Activated CD8-positive, alpha-beta T cell treated with anti-CD3 and anti-CD28 coated beads, Interleukin-2, amount 10 ng/mL, durations not matched to agents 7 days and 5 days (primary cell): ENCODE results near the gene RHPN2. TPM values are rescaled to one million over a fixed set of nuclear protein-coding genes. Genes with fewer than 3 reads are reported as not detected.
"Not testable (repeated sequence)": the region's sequence is repeated elsewhere in the genome, so short reads cannot be mapped to it uniquely, and the experiment has no call there.

Experiments used
- ATAC-seq: fragments of 150-1000 bp; cut with Tn5 transposase; one replicate; pipeline ENCODE4 v1.10.0; 2021; ENCODE audit warnings: moderate library complexity
- CTCF ChIA-PET: fragments of 350-600 bp; sonication (Branson Sonifier 250); formaldehyde crosslinking; loops from one replicate; lab custom pipeline; 2021; ENCODE audit warnings: antibody characterized with exemption; lab: Charles Lee
- POLR2A ChIA-PET: fragments of 350-600 bp; sonication (Branson Sonifier 250); formaldehyde crosslinking; loops from one replicate; lab custom pipeline; 2021; ENCODE audit warnings: antibody characterized with exemption; lab: Charles Lee
- DNase-seq: peaks from one replicate; pipeline ENCODE4 v3.0.0-alpha.2; 2020
- H3K27ac Mint-ChIP-seq: one replicate; pipeline ENCODE4 v1.8.0; 2021; ENCODE audit warnings: mild to moderate bottlenecking, mixed read lengths
- H3K27me3 Mint-ChIP-seq: one replicate; pipeline ENCODE4 v1.8.0; 2021; ENCODE audit warnings: low read depth, mixed read lengths
- H3K36me3 Mint-ChIP-seq: one replicate; pipeline ENCODE4 v1.8.0; 2021; ENCODE audit warnings: low read depth, mixed read lengths
- H3K4me1 Mint-ChIP-seq: one replicate; pipeline ENCODE4 v1.8.0; 2021; ENCODE audit warnings: low read depth, mixed read lengths
- H3K4me3 Mint-ChIP-seq: one replicate; pipeline ENCODE4 v1.8.0; 2021; ENCODE audit warnings: mild to moderate bottlenecking, mixed read lengths
- H3K9me3 Mint-ChIP-seq: one replicate; pipeline ENCODE4 v1.8.0; 2022; ENCODE audit warnings: mixed read lengths; ENCODE audit not compliant: insufficient read depth
- total RNA-seq, 2 experiments: library from RNA; stranded (reverse); gene quantifications; one replicate each; pipeline ENCODE4 v1.2.3, GENCODE V29; 2021

The RHPN2 gene
- total RNA-seq, 2 experiments from 2014 or later: 2.5 to 3.0 TPM

GRCh38 chr19:32995966-32996365 lies 68.7 kb downstream of the RHPN2 start:
- not testable (repeated sequence) for H3K36me3 Mint-ChIP-seq

DNA sequence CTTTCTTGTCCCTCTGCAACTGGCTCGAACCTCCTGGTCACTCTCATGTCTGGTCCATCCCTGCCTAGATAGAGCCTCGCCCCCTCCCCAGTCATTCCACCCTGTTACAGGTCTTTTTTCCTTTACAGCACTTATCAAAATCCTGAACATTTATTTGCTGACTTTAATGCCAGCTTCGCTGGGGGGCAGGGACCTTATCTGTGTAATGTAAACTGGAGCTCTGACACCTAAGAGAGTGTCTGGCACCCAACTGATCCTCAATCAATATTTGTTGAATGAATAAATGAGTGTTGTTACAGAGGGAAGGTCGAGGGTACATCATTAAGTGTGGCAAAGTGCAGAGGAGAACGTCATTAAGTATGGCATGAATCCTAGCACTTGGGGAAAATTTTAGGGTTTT lies 76.0 kb downstream of the RHPN2 start:
- POLR2A ChIA-PET: no interaction called here
- H3K27ac Mint-ChIP-seq: no peak overlapping the region
- H3K36me3 Mint-ChIP-seq: no peaks in the 10 kb centered on the region
- CTCF ChIA-PET: no interaction called here
- H3K9me3 Mint-ChIP-seq: no peaks in the 10 kb centered on the region
- H3K4me1 Mint-ChIP-seq: peaks cover 7% of the 10 kb centered on the region
- H3K4me3 Mint-ChIP-seq: no peak overlapping the region
- no peak for ATAC-seq
- no peaks in the 10 kb centered on the region for H3K27me3 Mint-ChIP-seq
- DNase-seq: no peak

More at GRCh38 chr19:32995966-32996365, 68.7 kb downstream of the RHPN2 start:
- POLR2A ChIA-PET, H3K9me3 Mint-ChIP-seq, H3K27me3 Mint-ChIP-seq, CTCF ChIA-PET, H3K27ac Mint-ChIP-seq, DNase-seq, ATAC-seq, H3K4me3 Mint-ChIP-seq: not testable (repeated sequence)
- H3K4me1 Mint-ChIP-seq: peaks cover 33% of the 10 kb centered on the region

DNA sequence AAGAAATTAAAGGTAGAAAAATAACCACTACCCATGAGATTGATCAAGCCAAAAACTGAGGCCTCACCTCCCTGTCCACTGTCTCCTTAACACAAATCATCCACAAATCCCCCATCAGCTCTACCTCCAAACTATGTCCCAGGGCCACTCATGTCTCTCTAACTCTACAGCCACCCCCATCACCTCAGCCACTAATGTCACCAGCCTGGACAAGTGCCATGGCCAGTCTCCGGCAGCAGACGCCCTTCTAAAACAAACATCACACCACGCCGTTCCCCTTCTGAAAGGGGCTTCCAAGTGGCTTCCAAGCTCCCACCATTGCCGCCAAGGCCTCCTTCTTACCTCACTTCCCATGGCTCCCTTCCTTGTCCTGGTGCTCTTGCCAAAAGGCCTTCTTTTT lies 76.4 kb downstream of the RHPN2 start:
- H3K4me3 Mint-ChIP-seq, H3K27ac Mint-ChIP-seq, H3K36me3 Mint-ChIP-seq, ATAC-seq, H3K9me3 Mint-ChIP-seq, POLR2A ChIA-PET, DNase-seq, CTCF ChIA-PET, H3K27me3 Mint-ChIP-seq, H3K4me1 Mint-ChIP-seq: not testable (repeated sequence)

DNA sequence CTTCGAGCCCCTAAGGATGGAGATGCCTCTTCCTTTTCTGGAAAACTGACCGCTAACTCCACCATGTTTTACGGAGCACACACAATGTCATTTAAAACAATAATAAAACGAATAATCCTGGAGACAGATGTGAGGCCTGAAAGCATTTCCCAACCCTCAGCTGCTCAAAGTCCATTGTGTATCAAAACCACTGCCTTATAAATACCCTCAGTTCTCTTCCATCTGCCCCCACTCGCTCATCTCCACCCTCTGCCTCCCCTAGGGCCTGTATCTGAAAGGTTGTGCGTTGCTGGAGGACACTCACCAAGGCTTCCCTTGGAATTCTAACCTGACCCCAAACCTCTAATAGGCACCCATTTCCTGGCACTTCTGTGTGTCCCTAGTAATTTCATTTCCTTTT lies 82.2 kb downstream of the RHPN2 start:
- CTCF ChIA-PET, DNase-seq, H3K9me3 Mint-ChIP-seq, H3K36me3 Mint-ChIP-seq, ATAC-seq, H3K27ac Mint-ChIP-seq, H3K27me3 Mint-ChIP-seq, POLR2A ChIA-PET, H3K4me1 Mint-ChIP-seq, H3K4me3 Mint-ChIP-seq: not testable (repeated sequence)

GRCh38 chr19:32979807-32980206 lies 84.9 kb downstream of the RHPN2 start:
- H3K27ac Mint-ChIP-seq, H3K27me3 Mint-ChIP-seq, ATAC-seq, DNase-seq, CTCF ChIA-PET, H3K9me3 Mint-ChIP-seq, H3K4me3 Mint-ChIP-seq, POLR2A ChIA-PET, H3K4me1 Mint-ChIP-seq: not testable (repeated sequence)
- peaks cover 16% of the 10 kb centered on the region for H3K36me3 Mint-ChIP-seq

- H3K4me1 Mint-ChIP-seq, H3K9me3 Mint-ChIP-seq, DNase-seq, H3K27ac Mint-ChIP-seq, POLR2A ChIA-PET, H3K4me3 Mint-ChIP-seq, H3K27me3 Mint-ChIP-seq, ATAC-seq: not testable (repeated sequence)
- CTCF ChIA-PET: interaction anchor here (0.8 to 3.1 kb wide), 2 partner anchors 141 to 207 kb away, joined by 3 to 15 read pairs; no protein-coding TSS in a partner anchor
- H3K36me3 Mint-ChIP-seq: peaks cover 19% of the 10 kb centered on the region
Observed at GRCh38 chr19:32977813-32978212, 86.9 kb downstream of the RHPN2 start.

DNA sequence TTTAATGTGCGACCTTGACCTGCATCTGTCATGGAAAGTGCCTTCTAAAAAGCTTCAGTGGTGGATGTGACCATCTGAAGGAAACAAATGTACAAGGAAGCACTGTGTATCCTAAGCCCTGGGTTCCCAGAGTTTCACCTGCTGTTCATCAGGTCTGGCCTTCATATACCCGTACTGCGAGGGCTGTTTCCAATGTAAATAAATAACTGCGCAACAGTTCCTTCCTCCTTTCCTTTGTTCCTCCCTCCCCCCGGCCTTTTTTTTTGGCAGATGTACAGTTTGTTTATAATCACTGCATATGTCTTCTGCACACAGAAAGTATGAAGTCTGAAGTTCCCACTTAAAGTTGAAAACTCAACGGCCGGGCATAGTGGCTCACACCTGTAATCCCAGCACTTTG lies 87.4 kb downstream of the RHPN2 start:
- POLR2A ChIA-PET: no interaction called here
- H3K9me3 Mint-ChIP-seq: no peaks in the 10 kb centered on the region
- CTCF ChIA-PET: interaction anchor here (0.8 to 3.1 kb wide), 9 partner anchors 10 to 304 kb away, joined by 3 to 15 read pairs (median 6); partner anchors contain the start of gene GPATCH1
- no peaks in the 10 kb centered on the region for H3K27me3 Mint-ChIP-seq
- no peak for DNase-seq
- H3K4me1 Mint-ChIP-seq: peaks cover 7% of the 10 kb centered on the region
- peaks cover 19% of the 10 kb centered on the region for H3K36me3 Mint-ChIP-seq
- no peak overlapping the region for H3K4me3 Mint-ChIP-seq
- H3K27ac Mint-ChIP-seq: no peak overlapping the region
- no peak for ATAC-seq

DNA sequence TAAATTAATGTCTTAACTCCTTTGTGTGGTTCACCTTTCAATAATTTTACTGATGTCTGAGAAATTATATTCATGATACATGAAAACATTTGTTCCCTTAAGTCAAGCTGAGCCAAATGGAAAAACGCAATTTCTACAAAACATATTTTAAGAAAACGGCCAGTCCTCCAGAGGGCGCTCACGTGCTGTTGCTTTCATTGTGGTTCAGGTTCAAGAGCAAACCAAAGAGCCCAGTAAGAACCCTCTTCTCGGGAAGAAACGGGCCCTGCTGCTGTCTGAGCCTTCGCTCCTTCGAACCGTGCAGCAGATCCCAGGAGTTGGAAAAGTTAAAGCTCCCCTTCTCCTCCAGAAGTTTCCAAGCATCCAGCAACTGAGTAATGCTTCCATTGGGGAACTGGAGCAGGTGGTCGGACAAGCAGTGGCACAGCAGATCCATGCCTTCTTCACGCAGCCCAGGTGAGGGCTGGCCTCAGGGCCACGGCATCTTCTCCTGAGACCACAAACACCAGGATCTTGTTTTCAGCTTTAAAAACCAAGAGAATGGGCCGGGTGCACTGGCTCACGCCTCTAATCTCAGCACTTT lies 88.4 kb downstream of the RHPN2 start:
- Mint-ChIP-seq H3K4me3 (no peak overlapping the region), H3K27me3 (no peaks in the 10 kb centered on the region), H3K9me3 (no peaks in the 10 kb centered on the region), H3K36me3 (peaks cover 25% of the 10 kb centered on the region), H3K27ac (no peak overlapping the region), H3K4me1 (peaks cover 11% of the 10 kb centered on the region)
- ATAC-seq: no peak
- CTCF ChIA-PET: interaction anchor here (0.7 to 3.1 kb wide), 21 partner anchors 9 to 303 kb away, joined by 3 to 15 read pairs (median 4); partner anchors contain the start of genes GPATCH1 and NUDT19
- POLR2A ChIA-PET: no interaction called here
- DNase-seq: peak; percentile 86

DNA sequence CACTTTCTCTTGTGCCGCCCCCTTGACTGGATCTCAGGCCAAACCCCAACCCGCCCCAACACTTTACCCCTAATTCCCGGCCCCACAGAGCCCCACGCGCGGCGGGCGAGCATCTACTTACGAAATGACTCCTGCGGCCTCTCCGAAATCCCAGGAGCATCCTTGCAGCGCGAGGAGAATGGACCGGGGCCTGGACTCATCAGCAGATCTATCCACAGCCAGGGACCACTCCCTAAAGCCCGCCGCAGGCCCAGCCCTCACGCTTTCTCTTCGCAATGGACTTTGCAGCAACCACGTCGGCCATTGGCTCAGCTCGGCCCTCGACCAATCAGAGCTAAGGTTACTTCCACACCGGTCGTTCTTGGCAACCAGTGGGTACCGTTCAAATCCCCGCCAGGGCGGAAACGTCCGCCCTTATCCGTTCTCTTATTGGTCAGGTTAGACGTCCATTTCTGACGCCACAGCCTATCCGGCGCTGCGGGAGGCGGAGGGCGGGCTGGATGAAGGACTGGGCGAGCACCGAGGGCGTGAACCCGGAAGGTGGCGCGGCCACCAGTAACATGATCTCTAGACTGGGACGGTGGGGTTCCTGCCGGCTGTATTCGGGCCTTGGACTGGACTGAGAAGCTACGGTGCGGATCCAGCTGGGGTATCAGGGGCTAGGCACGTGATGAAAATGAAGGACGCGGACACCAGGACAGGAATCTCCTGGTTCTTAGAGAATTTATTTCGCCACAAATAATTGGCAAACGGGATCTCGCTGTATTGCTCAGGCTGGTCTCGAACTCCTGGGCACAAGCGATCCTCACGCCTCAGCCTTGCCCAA lies 92.8 kb downstream of the RHPN2 start, which contains the start of the genes CEP89 and FAAP24:
CEP89 (minus strand) TSS at position 244 of the 826 bp plus-strand sequence; CDS start at position 160, 84 bp downstream.
FAAP24 (plus strand) TSS at position 528 of the 826 bp plus-strand sequence. CDS start 955 bp downstream, outside the sequence.
- Mint-ChIP-seq H3K4me1 (peaks cover 20% of the 10 kb centered on the region), H3K27me3 (no peaks in the 10 kb centered on the region)

DNA sequence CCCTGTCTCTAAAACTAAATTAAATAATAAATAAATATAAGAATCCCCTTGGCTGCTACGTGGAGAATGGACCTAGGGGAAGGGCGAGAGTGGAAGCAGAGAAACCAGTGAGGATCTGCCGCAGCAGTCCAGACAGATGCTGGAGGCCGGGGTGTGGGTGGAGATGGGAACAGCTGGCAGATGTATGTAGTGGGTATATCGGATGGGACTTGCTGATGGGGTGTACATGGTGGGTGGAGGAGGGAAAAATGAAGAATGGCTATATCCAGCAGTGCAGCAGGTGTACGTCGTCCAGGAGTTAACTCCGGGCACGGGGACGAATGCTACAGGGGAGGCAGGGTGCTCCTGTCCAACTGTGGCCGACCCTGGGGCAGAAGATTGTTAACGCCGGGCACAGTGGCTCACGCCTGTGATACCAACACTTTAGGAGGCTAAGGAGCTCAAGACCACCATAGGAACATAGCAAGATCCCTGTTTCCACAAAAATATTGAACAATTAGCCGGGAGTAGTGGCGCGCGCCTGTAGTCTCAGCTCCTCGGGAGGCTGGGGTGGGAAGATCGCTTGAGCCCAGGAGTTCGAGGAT lies 93.6 kb downstream of the RHPN2 start:
- Mint-ChIP-seq H3K36me3 (peaks cover 28% of the 10 kb centered on the region), H3K9me3 (no peaks in the 10 kb centered on the region), H3K27me3 (no peaks in the 10 kb centered on the region), H3K4me3 (peak overlapping the region; percentile 97), H3K27ac (peak overlapping the region; percentile 95), H3K4me1 (peaks cover 16% of the 10 kb centered on the region)
- CTCF ChIA-PET: interaction anchor here (1.3 kb wide), 1 partner anchor 147 kb away, joined by 3 read pairs; no protein-coding TSS in a partner anchor
- ATAC-seq (no peak), DNase-seq (no peak)
- POLR2A ChIA-PET: interaction anchor here (0.6 to 1.5 kb wide), 3 partner anchors 152 to 390 kb away, joined by 3 to 6 read pairs (median 3); partner anchors contain the start of gene NUDT19

More for the DNA sequence above, 92.8 kb downstream of the RHPN2 start, which contains the start of the genes CEP89 and FAAP24:
- H3K4me3 Mint-ChIP-seq: peak within 1 kb of the TSS; percentile 97
- DNase-seq (peak; percentile 99), ATAC-seq (peak; percentile 99)
- POLR2A ChIA-PET: interaction anchor here (0.6 to 1.5 kb wide), 6 partner anchors 108 to 619 kb away, joined by 3 to 6 read pairs (median 3); partner anchors contain the start of gene NUDT19
- CTCF ChIA-PET: interaction anchor here (1.3 kb wide), 1 partner anchor 147 kb away, joined by 3 read pairs; no protein-coding TSS in a partner anchor
- H3K27ac Mint-ChIP-seq: peak within 1 kb of the TSS; percentile 95
- no peaks in the 10 kb centered on the region for H3K9me3 Mint-ChIP-seq
- peaks cover 28% of the 10 kb centered on the region for H3K36me3 Mint-ChIP-seq

GRCh38 chr19:32969549-32969948 lies 95.1 kb downstream of the RHPN2 start:
- POLR2A ChIA-PET: no interaction called here
- DNase-seq (no peak), ATAC-seq (no peak)
- peaks cover 15% of the 10 kb centered on the region for H3K4me1 Mint-ChIP-seq
- no peak overlapping the region for H3K27ac Mint-ChIP-seq
- no peaks in the 10 kb centered on the region for H3K27me3 Mint-ChIP-seq
- peaks cover 21% of the 10 kb centered on the region for H3K36me3 Mint-ChIP-seq
- H3K9me3 Mint-ChIP-seq: no peaks in the 10 kb centered on the region
- CTCF ChIA-PET: interaction anchor here (1.8 kb wide), 1 partner anchor 156 kb away, joined by 4 read pairs; no protein-coding TSS in a partner anchor
- H3K4me3 Mint-ChIP-seq: peak overlapping the region; percentile 48
